Activated effector memory CD4-positive, alpha-beta T cell treated with anti-CD3 and anti-CD28 coated beads, Interleukin-2, amount 50 U/mL, for 16 hours (primary cell): ENCODE results near the gene MAMDC2.

Source experiments
- DNase-seq: peaks from one replicate; pipeline ENCODE4 v3.0.0-alpha.2; 2020

Gene MAMDC2

GRCh38 chr9:70111042-70111602, 67.5 kb downstream of the MAMDC2 start:
- peak; percentile 84 for DNase-seq

- DNase-seq = no peak
Observed at GRCh38 chr9:70111641-70112236, 68.1 kb downstream of the MAMDC2 start.

- no peak for DNase-seq
Observed at GRCh38 chr9:70112981-70113380, 69.3 kb downstream of the MAMDC2 start.

GRCh38 chr9:70113403-70114022, 69.9 kb downstream of the MAMDC2 start:
- DNase-seq = no peak

- DNase-seq = no peak
Observed at GRCh38 chr9:70114898-70115297, 71.2 kb downstream of the MAMDC2 start.

GRCh38 chr9:70117835-70118319, 74.2 kb downstream of the MAMDC2 start:
- no peak for DNase-seq

GRCh38 chr9:70119786-70120185, 76.1 kb downstream of the MAMDC2 start:
- no peak for DNase-seq

- no peak for DNase-seq
Observed at GRCh38 chr9:70120834-70121510, 77.3 kb downstream of the MAMDC2 start.

- DNase-seq = no peak
Observed at GRCh38 chr9:70121818-70122436, 78.3 kb downstream of the MAMDC2 start.

GRCh38 chr9:70123695-70124094, 80.0 kb downstream of the MAMDC2 start:
- DNase-seq = no peak

- DNase-seq = no peak
Observed at GRCh38 chr9:70125621-70126263, 82.1 kb downstream of the MAMDC2 start.

GRCh38 chr9:70127036-70127435, 83.4 kb downstream of the MAMDC2 start:
- no peak for DNase-seq

GRCh38 chr9:70127540-70128416, 84.1 kb downstream of the MAMDC2 start:
- DNase-seq = no peak

GRCh38 chr9:70130266-70130665, 86.6 kb downstream of the MAMDC2 start:
- no peak for DNase-seq

- DNase-seq = no peak
Observed at GRCh38 chr9:70131296-70131695, 87.6 kb downstream of the MAMDC2 start.

GRCh38 chr9:70133253-70134208, 89.9 kb downstream of the MAMDC2 start:
- DNase-seq = no peak

GRCh38 chr9:70134360-70134759, 90.7 kb downstream of the MAMDC2 start:
- DNase-seq = no peak

- DNase-seq = no peak
Observed at GRCh38 chr9:70135176-70135575, 91.5 kb downstream of the MAMDC2 start.

GRCh38 chr9:70136632-70137031, 93.0 kb downstream of the MAMDC2 start:
- DNase-seq = no peak

- DNase-seq = no peak
Observed at GRCh38 chr9:70137577-70137976, 93.9 kb downstream of the MAMDC2 start.

GRCh38 chr9:70142101-70142500, 98.5 kb downstream of the MAMDC2 start:
- DNase-seq = no peak
